ENCODE measurements around the gene ME1.

GRCh38 chr6:83431545-83432155 lies 799 bp upstream of the ME1 start:
- TF ChIP-seq CTCF (conservative IDR thresholded peaks at IDR 0.05; ENCODE audit: low read length) (no peak), EZH2phosphoT487 (IDR thresholded peaks at IDR 0.05; ENCODE audit: borderline replicate concordance) (no peak)
